HEK293T (cell line): ENCODE data around the gene MRPL12.

Source experiments
- CTCF ChIA-PET: fragments of 350-600 bp; formaldehyde crosslinking; extraction: SDS; loops from one replicate; lab custom pipeline; 2021; ENCODE audit warnings: antibody characterized with exemption, inconsistent platforms; lab: Yijun Ruan, JAX
- POLR2A ChIA-PET: fragments of 350-600 bp; formaldehyde crosslinking; extraction: SDS; loops from one replicate; lab custom pipeline; 2020; ENCODE audit warnings: antibody characterized with exemption, inconsistent platforms; lab: Yijun Ruan, JAX
- DNase-seq: peaks from one replicate; pipeline ENCODE4 v3.0.0; 2012; ENCODE audit warnings: mixed read lengths; ENCODE audit errors: extremely low spot score
- ARNT ChIP-seq: fragments of 450-650 bp; IDR thresholded peaks from 2 replicates; pipeline ENCODE4 v1.6.1; 2017; ENCODE audit warnings: mild to moderate bottlenecking
- BHLHE40 ChIP-seq: fragments of 450-650 bp; IDR thresholded peaks from 2 replicates; pipeline ENCODE4 v1.6.1; 2016; ENCODE audit warnings: mild to moderate bottlenecking, moderate library complexity, borderline replicate concordance
- CTBP1 ChIP-seq: fragments of 450-650 bp; IDR thresholded peaks from 2 replicates; pipeline ENCODE4 v1.6.1; 2016; ENCODE audit warnings: borderline replicate concordance
- ELF4 ChIP-seq: fragments of 450-650 bp; IDR thresholded peaks from 2 replicates; pipeline ENCODE4 v1.6.1; 2017; ENCODE audit warnings: antibody characterized with exemption
- FOXA1 ChIP-seq: fragments of 450-650 bp; IDR thresholded peaks from 2 replicates; pipeline ENCODE4 v1.6.1; 2016; ENCODE audit warnings: mild to moderate bottlenecking
- FOXK2 ChIP-seq: fragments of 450-650 bp; IDR thresholded peaks from 2 replicates; pipeline ENCODE4 v1.6.1; 2016; ENCODE audit warnings: mild to moderate bottlenecking
- FOXM1 ChIP-seq: fragments of 450-650 bp; IDR thresholded peaks from 2 replicates; pipeline ENCODE4 v1.6.1; 2017; ENCODE audit warnings: mild to moderate bottlenecking, borderline replicate concordance
- HDGF ChIP-seq: fragments of 450-650 bp; IDR thresholded peaks from 2 replicates; pipeline ENCODE4 v1.6.1; 2017; ENCODE audit warnings: antibody characterized with exemption, borderline replicate concordance
- L3MBTL2 ChIP-seq: fragments of 450-650 bp; conservative IDR thresholded peaks from 2 replicates; pipeline ENCODE4 v1.6.1; 2016; ENCODE audit warnings: mild to moderate bottlenecking
- LEF1 ChIP-seq: fragments of 450-650 bp; IDR thresholded peaks from 2 replicates; pipeline ENCODE4 v1.6.1; 2017; ENCODE audit warnings: mild to moderate bottlenecking, borderline replicate concordance
- NFRKB ChIP-seq: fragments of 450-650 bp; IDR thresholded peaks from 2 replicates; pipeline ENCODE4 v1.6.1; 2016; ENCODE audit warnings: mild to moderate bottlenecking, moderate library complexity
- PKNOX1 ChIP-seq: fragments of 450-650 bp; IDR thresholded peaks from 2 replicates; pipeline ENCODE4 v1.6.1; 2016
- SP1 ChIP-seq: fragments of 450-650 bp; IDR thresholded peaks from 2 replicates; pipeline ENCODE4 v1.6.1; 2017
- SUZ12 ChIP-seq: fragments of 450-650 bp; IDR thresholded peaks from 2 replicates; pipeline ENCODE4 v1.6.1; 2016; ENCODE audit warnings: mild to moderate bottlenecking
- TARDBP ChIP-seq: fragments of 450-650 bp; IDR thresholded peaks from 2 replicates; pipeline ENCODE4 v1.6.1; 2016

The MRPL12 gene

GRCh38 chr17:81712468-81713003 is 9.4 kb downstream of the MRPL12 start:
- ChIA-PET POLR2A (interaction anchor here (0.6 to 7.5 kb wide), 7 partner anchors 8 to 187 kb away, joined by 3 to 76 read pairs (median 6); partner anchors contain the start of genes ARL16, HGS and MRPL12), CTCF (interaction anchor here (0.9 to 1.6 kb wide), 3 partner anchors 10 to 37 kb away, joined by 3 to 4 read pairs (median 3); no protein-coding TSS in a partner anchor)
- DNase-seq: peak; percentile 47
- TF ChIP-seq L3MBTL2: peak; percentile 42
- no peak for TF ChIP-seq LEF1

GRCh38 chr17:81713004-81713555 is 9.9 kb downstream of the MRPL12 start:
- ChIA-PET CTCF (interaction anchor here (0.9 to 1.6 kb wide), 3 partner anchors 11 to 38 kb away, joined by 3 to 4 read pairs (median 3); no protein-coding TSS in a partner anchor), POLR2A (interaction anchor here (0.5 to 7.5 kb wide), 7 partner anchors 8 to 322 kb away, joined by 3 to 76 read pairs (median 6); partner anchors contain the start of genes ARL16, HGS and MRPL12)
- DNase-seq: no peak
- TF ChIP-seq SUZ12 (no peak), PKNOX1 (no peak), ARNT (no peak), FOXA1 (no peak), BHLHE40 (no peak), TARDBP (no peak), SP1 (no peak)

- POLR2A ChIA-PET: interaction anchor here (0.5 to 7.5 kb wide), 8 partner anchors 7 to 321 kb away, joined by 3 to 76 read pairs (median 6); partner anchors contain the start of genes ARL16, HGS and MRPL12
- no peak for DNase-seq
- CTCF ChIA-PET: interaction anchor here (1.5 to 1.6 kb wide), 2 partner anchors 12 to 38 kb away, joined by 3 to 4 read pairs; no protein-coding TSS in a partner anchor
- TF ChIP-seq LEF1 (no peak), CTBP1 (no peak), HDGF (no peak)
Observed at GRCh38 chr17:81713556-81714411, 10.6 kb downstream of the MRPL12 start.

GRCh38 chr17:81714412-81715106 is 11.4 kb downstream of the MRPL12 start:
- CTCF ChIA-PET: no interaction called here

GRCh38 chr17:81715107-81715871 is 12.1 kb downstream of the MRPL12 start:
- CTCF ChIA-PET: no interaction called here
- DNase-seq: no peak
- TF ChIP-seq PKNOX1 (no peak), SUZ12 (no peak), LEF1 (no peak)
- POLR2A ChIA-PET: interaction anchor here (7.5 kb wide), 1 partner anchor 13 kb away, joined by 76 read pairs; the partner anchor contains the start of gene MRPL12

More at GRCh38 chr17:81714412-81715106, 11.4 kb downstream of the MRPL12 start:
- TF ChIP-seq SP1 (no peak), LEF1 (no peak), ELF4 (no peak)
- no peak for DNase-seq
- POLR2A ChIA-PET: interaction anchor here (1.0 to 7.5 kb wide), 2 partner anchors 12 to 149 kb away, joined by 3 to 76 read pairs; partner anchors contain the start of gene MRPL12

GRCh38 chr17:81715872-81716673 is 12.9 kb downstream of the MRPL12 start:
- CTCF ChIA-PET: no interaction called here
- TF ChIP-seq TARDBP (no peak), ELF4 (no peak), PKNOX1 (no peak), LEF1 (no peak), HDGF (no peak), FOXK2 (no peak), L3MBTL2 (no peak), NFRKB (no peak), ARNT (no peak), SP1 (no peak), FOXM1 (no peak), FOXA1 (no peak), CTBP1 (no peak)
- POLR2A ChIA-PET: interaction anchor here (7.5 kb wide), 1 partner anchor 13 kb away, joined by 76 read pairs; the partner anchor contains the start of gene MRPL12
- DNase-seq: no peak
